Measurements from ENCODE around the gene IVD.

DNA sequence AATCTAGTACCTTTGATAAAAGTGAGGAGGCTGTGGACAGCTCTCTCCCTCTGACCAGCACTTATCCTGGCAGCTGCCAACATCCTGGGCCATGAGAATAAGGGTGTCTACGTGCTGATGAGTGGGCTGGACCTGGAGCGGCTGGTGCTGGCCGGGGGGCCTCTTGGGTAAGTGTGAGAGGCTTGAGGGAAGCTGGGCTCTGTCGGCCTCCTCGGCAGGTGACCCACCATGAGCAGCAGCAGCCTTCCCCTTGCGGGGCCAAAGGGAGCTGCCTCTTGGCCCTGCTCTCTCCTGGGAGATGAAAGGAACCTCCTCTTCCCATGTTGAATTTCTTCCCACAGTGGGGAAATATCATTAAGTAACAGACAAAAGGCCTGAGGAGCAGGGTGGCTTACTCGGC lies 9.2 kb downstream of the IVD start:
- TF ChIP-seq ZNF274 (IDR thresholded peaks at IDR 0.05; ENCODE audit: low read depth, low read length) (no peak), YY1 (IDR thresholded peaks at IDR 0.05; ENCODE audit: insufficient read depth, insufficient read length) (no peak), SUZ12 (IDR thresholded peaks at IDR 0.05; ENCODE audit: extremely low read depth, insufficient read depth, insufficient read length) (no peak)

Data from NT2/D1 (cell line).